NCI-H345 (cell line): ENCODE measurements around the gene TGFBR3.

Experiments used
- DNase-seq: peaks from one replicate; lab custom pipeline; 2025; lab: John Stamatoyannopoulos, UW

TGFBR3 gene

GRCh38 chr1:91710261-91710660 is 175.7 kb downstream of the TGFBR3 start:
- DNase-seq, result no peak

- DNase-seq, result no peak
Measured at GRCh38 chr1:91708691-91709090, 177.3 kb downstream of the TGFBR3 start.

GRCh38 chr1:91707890-91708218 is 178.1 kb downstream of the TGFBR3 start:
- no peak for DNase-seq

GRCh38 chr1:91707114-91707889 is 178.6 kb downstream of the TGFBR3 start:
- DNase-seq, result no peak

GRCh38 chr1:91706140-91706957 is 179.6 kb downstream of the TGFBR3 start:
- no peak for DNase-seq

- DNase-seq, result no peak
Measured at GRCh38 chr1:91704746-91705145, 181.2 kb downstream of the TGFBR3 start.

- no peak for DNase-seq
Measured at GRCh38 chr1:91703095-91703494, 182.9 kb downstream of the TGFBR3 start.

GRCh38 chr1:91701472-91701869 is 184.5 kb downstream of the TGFBR3 start:
- DNase-seq, result no peak

- no peak for DNase-seq
Measured at GRCh38 chr1:91700771-91701471, 185.0 kb downstream of the TGFBR3 start.

GRCh38 chr1:91700332-91700731 is 185.6 kb downstream of the TGFBR3 start:
- DNase-seq, result no peak

GRCh38 chr1:91699339-91699974 is 186.5 kb downstream of the TGFBR3 start:
- no peak for DNase-seq

- DNase-seq, result no peak
Measured at GRCh38 chr1:91697861-91698260, 188.1 kb downstream of the TGFBR3 start.

GRCh38 chr1:91697416-91697815 is 188.5 kb downstream of the TGFBR3 start:
- DNase-seq, result no peak

- DNase-seq, result no peak
Measured at GRCh38 chr1:91696321-91696720, 189.6 kb downstream of the TGFBR3 start.

GRCh38 chr1:91693557-91693956 is 192.4 kb downstream of the TGFBR3 start:
- no peak for DNase-seq

GRCh38 chr1:91691525-91691924 is 194.4 kb downstream of the TGFBR3 start:
- no peak for DNase-seq

GRCh38 chr1:91689641-91690481 is 196.1 kb downstream of the TGFBR3 start:
- no peak for DNase-seq

GRCh38 chr1:91687452-91687851 is 198.5 kb downstream of the TGFBR3 start:
- no peak for DNase-seq

GRCh38 chr1:91685994-91686393 is 200.0 kb downstream of the TGFBR3 start:
- no peak for DNase-seq

GRCh38 chr1:91684481-91685196 is 201.3 kb downstream of the TGFBR3 start:
- peak; percentile 3 for DNase-seq

- DNase-seq, result no peak
Measured at GRCh38 chr1:91683598-91683951, 202.4 kb downstream of the TGFBR3 start.
